Brain microvascular endothelial cell (primary cell): Measurements from ENCODE around the gene ADAM29.

ENCODE experiments used
- DNase-seq: peaks from one replicate; pipeline ENCODE4 v3.0.0-alpha.2; 2020
- H3K27ac ChIP-seq: fragments of 250-450 bp; sonication (Bioruptor Pico); 2 replicates; pipeline ENCODE4 v1.5.1; 2020; ENCODE audit warnings: mild to moderate bottlenecking, moderate library complexity
- H3K27me3 ChIP-seq: fragments of 250-450 bp; sonication (Bioruptor Pico); replicated peaks from 2 replicates; pipeline ENCODE4 v1.5.1; 2020; ENCODE audit warnings: mild to moderate bottlenecking
- H3K36me3 ChIP-seq: fragments of 250-450 bp; sonication (Bioruptor Pico); replicated peaks from 2 replicates; pipeline ENCODE4 v1.5.1; 2020; ENCODE audit warnings: mild to moderate bottlenecking
- H3K4me3 ChIP-seq: 2 replicates; pipeline ENCODE4 v1.5.1; 2011; ENCODE audit warnings: low read depth, mild to moderate bottlenecking, control low read depth, low read length, moderate library complexity
- in situ Hi-C: cut with HindIII; loops from 2 replicates; pipeline ENCODE4 v1.10.0; 2017; ENCODE audit warnings: low sequenced_read_pairs, low pct_ligation_motif_present
- TF ChIP-seq, protein P1 (sequence below): IDR thresholded peaks from 2 replicates; pipeline ENCODE4 v1.5.1; 2011; ENCODE audit warnings: low read depth, mild to moderate bottlenecking, moderate library complexity, low read length, control low read depth, inconsistent platforms; ENCODE audit errors: missing control alignments

ADAM29 gene

GRCh38 chr4:174926958-174927357, 8.8 kb downstream of the ADAM29 start:
- TF ChIP-seq, protein P1, sequence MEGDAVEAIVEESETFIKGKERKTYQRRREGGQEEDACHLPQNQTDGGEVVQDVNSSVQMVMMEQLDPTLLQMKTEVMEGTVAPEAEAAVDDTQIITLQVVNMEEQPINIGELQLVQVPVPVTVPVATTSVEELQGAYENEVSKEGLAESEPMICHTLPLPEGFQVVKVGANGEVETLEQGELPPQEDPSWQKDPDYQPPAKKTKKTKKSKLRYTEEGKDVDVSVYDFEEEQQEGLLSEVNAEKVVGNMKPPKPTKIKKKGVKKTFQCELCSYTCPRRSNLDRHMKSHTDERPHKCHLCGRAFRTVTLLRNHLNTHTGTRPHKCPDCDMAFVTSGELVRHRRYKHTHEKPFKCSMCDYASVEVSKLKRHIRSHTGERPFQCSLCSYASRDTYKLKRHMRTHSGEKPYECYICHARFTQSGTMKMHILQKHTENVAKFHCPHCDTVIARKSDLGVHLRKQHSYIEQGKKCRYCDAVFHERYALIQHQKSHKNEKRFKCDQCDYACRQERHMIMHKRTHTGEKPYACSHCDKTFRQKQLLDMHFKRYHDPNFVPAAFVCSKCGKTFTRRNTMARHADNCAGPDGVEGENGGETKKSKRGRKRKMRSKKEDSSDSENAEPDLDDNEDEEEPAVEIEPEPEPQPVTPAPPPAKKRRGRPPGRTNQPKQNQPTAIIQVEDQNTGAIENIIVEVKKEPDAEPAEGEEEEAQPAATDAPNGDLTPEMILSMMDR: no peak
- in situ Hi-C loops: no loop called here
- no peak for DNase-seq
- Histone ChIP-seq H3K36me3 (no peaks in the 10 kb centered on the region), H3K4me3 (no peak overlapping the region), H3K27me3 (no peaks in the 10 kb centered on the region), H3K27ac (no peak overlapping the region)

DNA sequence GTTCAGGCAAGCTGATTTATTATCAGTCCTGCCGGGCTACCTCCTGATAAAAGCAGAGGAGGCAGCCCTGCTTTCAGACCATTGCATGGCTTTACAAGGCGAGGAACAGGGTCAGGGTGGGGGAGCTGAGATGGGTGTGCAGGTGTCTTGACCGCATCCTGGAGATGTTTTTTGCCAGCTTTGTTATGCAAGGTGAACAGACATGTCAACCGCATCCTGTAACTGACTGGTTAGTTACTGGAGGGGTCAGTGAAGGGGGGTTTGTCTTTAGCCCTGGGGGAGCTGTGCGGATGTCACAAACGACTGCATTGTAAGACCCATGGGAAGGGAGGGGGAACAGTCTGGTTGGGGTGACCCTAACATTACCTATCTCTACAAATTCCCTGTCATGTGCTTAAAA, 10.0 kb downstream of the ADAM29 start:
- Histone ChIP-seq H3K27ac (no peak overlapping the region), H3K27me3 (no peaks in the 10 kb centered on the region), H3K4me3 (no peak overlapping the region), H3K36me3 (no peaks in the 10 kb centered on the region)
- in situ Hi-C loops: no loop called here
- no peak for DNase-seq
- TF ChIP-seq, protein P1: no peak

GRCh38 chr4:174928575-174929253, 10.6 kb downstream of the ADAM29 start:
- TF ChIP-seq, protein P1: no peak
- no peak overlapping the region for H3K4me3 ChIP-seq
- in situ Hi-C loops: no loop called here
- no peak for DNase-seq
- no peaks in the 10 kb centered on the region for H3K27me3 ChIP-seq
- H3K27ac ChIP-seq: no peak overlapping the region
- H3K36me3 ChIP-seq: no peaks in the 10 kb centered on the region

DNA sequence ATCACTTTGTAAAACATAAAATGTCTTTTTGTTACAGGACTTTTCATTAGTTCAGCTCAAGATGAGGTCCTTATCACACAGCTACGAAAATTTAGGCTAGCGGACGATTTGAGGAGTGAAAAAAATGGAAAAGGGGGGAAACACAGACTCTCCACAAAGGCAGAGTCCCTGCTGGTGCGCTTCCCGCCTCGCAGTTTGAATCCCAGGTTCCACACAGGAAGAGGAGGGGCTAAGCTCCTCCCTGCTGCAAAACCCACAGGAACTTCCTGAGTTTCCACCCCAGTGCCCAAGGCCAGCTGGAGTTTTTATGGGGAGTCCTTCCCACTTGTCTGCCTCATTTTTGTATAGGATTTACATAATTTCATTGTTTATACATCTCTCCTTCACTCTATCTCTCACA, 11.2 kb downstream of the ADAM29 start:
- H3K27me3 ChIP-seq: no peaks in the 10 kb centered on the region
- in situ Hi-C loops: no loop called here
- no peaks in the 10 kb centered on the region for H3K36me3 ChIP-seq
- no peak overlapping the region for H3K27ac ChIP-seq
- no peak overlapping the region for H3K4me3 ChIP-seq
- TF ChIP-seq, protein P1: no peak
- DNase-seq: no peak

GRCh38 chr4:174930895-174931294, 12.7 kb downstream of the ADAM29 start:
- H3K27ac ChIP-seq: no peak overlapping the region
- H3K27me3 ChIP-seq: no peaks in the 10 kb centered on the region
- H3K4me3 ChIP-seq: no peak overlapping the region
- in situ Hi-C loops: no loop called here
- no peak for DNase-seq
- H3K36me3 ChIP-seq: no peaks in the 10 kb centered on the region
- TF ChIP-seq, protein P1: no peak

DNA sequence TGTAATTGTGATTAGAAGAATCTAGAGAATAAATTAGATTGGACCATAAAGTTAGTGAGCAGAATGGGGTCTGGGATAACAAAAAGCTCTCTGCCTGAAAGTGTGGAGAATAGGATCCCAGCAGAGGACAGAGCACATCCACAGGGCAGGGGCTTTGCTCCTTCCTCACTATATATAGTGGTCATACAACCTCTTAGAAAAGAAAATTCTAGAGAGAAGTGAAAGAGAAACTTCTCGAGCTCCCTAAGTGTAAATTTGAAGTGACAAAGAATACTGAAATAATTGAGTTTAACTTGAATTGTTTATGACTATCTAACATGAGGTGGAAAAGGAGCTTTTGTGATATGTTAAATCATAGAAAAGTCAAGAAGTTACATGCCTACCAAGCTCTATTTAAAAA, 14.9 kb downstream of the ADAM29 start:
- H3K27ac ChIP-seq: no peak overlapping the region
- in situ Hi-C loops: no loop called here
- DNase-seq: no peak
- no peak overlapping the region for H3K4me3 ChIP-seq
- H3K36me3 ChIP-seq: no peaks in the 10 kb centered on the region
- TF ChIP-seq, protein P1: no peak
- H3K27me3 ChIP-seq: no peaks in the 10 kb centered on the region
